ENCODE data around the gene DHRS11. TPM values are rescaled to one million over a fixed set of nuclear protein-coding genes. Genes with fewer than 3 reads are reported as not detected.

DHRS11 gene
- total and polyA plus RNA-seq, 2 of the 4 experiments (the other 2 are of a cell fraction): 7.0 to 14.5 TPM

DNA sequence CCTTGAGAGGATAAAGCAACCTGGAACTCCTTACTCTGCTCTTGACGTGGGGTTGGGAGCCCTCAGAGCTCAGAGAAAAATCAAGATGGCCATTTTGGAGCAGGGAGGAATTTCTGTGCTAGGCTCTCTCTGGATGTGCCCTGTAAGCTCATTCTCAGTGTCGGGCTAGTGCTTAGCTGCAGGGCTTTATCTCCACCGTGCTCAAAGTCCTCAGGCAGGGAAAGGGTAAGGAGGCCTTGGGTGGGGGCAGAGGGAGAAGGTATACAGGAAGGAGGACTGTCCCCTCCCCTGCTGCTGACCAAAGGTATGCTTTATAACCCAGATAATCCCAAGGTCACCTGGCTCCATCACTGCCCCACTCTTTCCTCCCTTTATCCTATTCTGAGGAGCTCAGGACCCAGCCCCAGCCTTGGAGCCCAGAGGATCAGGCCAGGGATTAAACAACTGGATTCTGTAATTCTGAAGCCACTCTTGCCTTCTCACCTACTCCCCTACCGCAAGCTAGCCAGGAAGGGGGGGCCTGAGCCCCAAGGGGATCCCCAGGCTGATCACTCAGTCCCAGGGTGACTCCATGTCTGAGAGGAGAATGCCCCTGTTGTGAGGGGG, 1.1 kb downstream of the DHRS11 start:
- Histone ChIP-seq H3K27me3 (ENCODE audit: control insufficient read depth, insufficient read depth, low read length) (no peaks in the 10 kb centered on the region), H2BK120ac (ENCODE audit: low read depth, low read length) (no peak overlapping the region), H3K9me3 (ENCODE audit: control insufficient read depth, insufficient read depth, low read length) (no peaks in the 10 kb centered on the region), H3K18ac (ENCODE audit: low read depth, low read length) (no peak overlapping the region), H3K4me3 (ENCODE audit: insufficient read depth, low read depth, low read length) (peak overlapping the region; percentile 93), H2BK15ac (ENCODE audit: low read depth, low read length) (no peak overlapping the region), H2BK5ac (ENCODE audit: low read depth, low read length, poor library complexity, severe bottlenecking) (no peak overlapping the region), H3K56ac (ENCODE audit: extremely low read depth, insufficient read depth, low read length) (no peak overlapping the region), H3K4me2 (ENCODE audit: low read depth, low read length) (peak overlapping the region; percentile 92), H3K4ac (ENCODE audit: low read depth, low read length) (peak overlapping the region; percentile 1; the same call in 1 of the 2 replicates), H3K23ac (ENCODE audit: low read depth, low read length) (peak overlapping the region; percentile 83), H3K14ac (replicated peaks; ENCODE audit: low read depth, low read length) (peak overlapping the region; percentile 63; the same call in 1 of the 2 replicates), H4K5ac (ENCODE audit: low read depth, low read length) (no peak overlapping the region), H3K9ac (ENCODE audit: low read depth, low read length) (peak overlapping the region; percentile 69), H4K8ac (ENCODE audit: low read depth in 2 of 2, low read length in 2 of 2) (peak overlapping the region in 1 of 2 experiments; percentile 36; a peak in 1 of 4 replicates), H2AK9ac (replicated peaks; ENCODE audit: low read depth, low read length, poor library complexity) (peak overlapping the region; percentile 91), H3K9me1 (ENCODE audit: insufficient read depth, low read length) (peaks cover 28% of the 10 kb centered on the region), H3K27ac (ENCODE audit: insufficient read depth, low read length) (no peak overlapping the region; the same call in 1 of the 2 replicates), H4K91ac (ENCODE audit: insufficient read depth, low read depth, low read length) (no peak overlapping the region), H2AK5ac (ENCODE audit: low read depth, low read length) (peak overlapping the region; percentile 20; the same call in 1 of the 2 replicates), H3K79me1 (ENCODE audit: low read depth in 1 of 2, low read length in 2 of 2) (peaks cover 14 to 46% of the 10 kb centered on the region in 2 experiments), H2AFZ (replicated peaks; ENCODE audit: low read length, poor library complexity) (peak overlapping the region; percentile 91), H3K36me3 (ENCODE audit: control insufficient read depth, insufficient read depth, low read length) (peaks cover 12% of the 10 kb centered on the region), H3K4me1 (ENCODE audit: control insufficient read depth, insufficient read depth, low read length) (peaks cover 5% of the 10 kb centered on the region), H2BK20ac (ENCODE audit: low read depth, low read length) (no peak overlapping the region), H4K20me1 (ENCODE audit: insufficient read depth, low read length) (peaks cover 9% of the 10 kb centered on the region; the same call in 1 of the 2 replicates)
- no peak for TF ChIP-seq CHD1 (IDR thresholded peaks at IDR 0.05; ENCODE audit: low read depth, low read length)
- TF ChIP-seq FOS (IDR thresholded peaks at IDR 0.05; ENCODE audit: low read depth, low read length): no peak
- no peak for TF ChIP-seq CEBPB (IDR thresholded peaks at IDR 0.05; ENCODE audit: low read depth, low read length)
- no peak for TF ChIP-seq MAFK (IDR thresholded peaks at IDR 0.05; ENCODE audit: low read depth, low read length)
- TF ChIP-seq SMC3 (IDR thresholded peaks at IDR 0.05; ENCODE audit: low read depth, low read length): no peak
- no peak for TF ChIP-seq RAD21 (IDR thresholded peaks at IDR 0.05; ENCODE audit: low read length)
- TF ChIP-seq NFE2L2 (IDR thresholded peaks at IDR 0.05; ENCODE audit: low read depth, low read length): no peak
- TF ChIP-seq, protein P1, sequence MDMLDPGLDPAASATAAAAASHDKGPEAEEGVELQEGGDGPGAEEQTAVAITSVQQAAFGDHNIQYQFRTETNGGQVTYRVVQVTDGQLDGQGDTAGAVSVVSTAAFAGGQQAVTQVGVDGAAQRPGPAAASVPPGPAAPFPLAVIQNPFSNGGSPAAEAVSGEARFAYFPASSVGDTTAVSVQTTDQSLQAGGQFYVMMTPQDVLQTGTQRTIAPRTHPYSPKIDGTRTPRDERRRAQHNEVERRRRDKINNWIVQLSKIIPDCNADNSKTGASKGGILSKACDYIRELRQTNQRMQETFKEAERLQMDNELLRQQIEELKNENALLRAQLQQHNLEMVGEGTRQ (IDR thresholded peaks at IDR 0.05; ENCODE audit: low read depth, low read length): no peak
- TF ChIP-seq, protein P2, sequence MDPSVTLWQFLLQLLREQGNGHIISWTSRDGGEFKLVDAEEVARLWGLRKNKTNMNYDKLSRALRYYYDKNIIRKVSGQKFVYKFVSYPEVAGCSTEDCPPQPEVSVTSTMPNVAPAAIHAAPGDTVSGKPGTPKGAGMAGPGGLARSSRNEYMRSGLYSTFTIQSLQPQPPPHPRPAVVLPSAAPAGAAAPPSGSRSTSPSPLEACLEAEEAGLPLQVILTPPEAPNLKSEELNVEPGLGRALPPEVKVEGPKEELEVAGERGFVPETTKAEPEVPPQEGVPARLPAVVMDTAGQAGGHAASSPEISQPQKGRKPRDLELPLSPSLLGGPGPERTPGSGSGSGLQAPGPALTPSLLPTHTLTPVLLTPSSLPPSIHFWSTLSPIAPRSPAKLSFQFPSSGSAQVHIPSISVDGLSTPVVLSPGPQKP (IDR thresholded peaks at IDR 0.05; ENCODE audit: borderline replicate concordance, low read depth, low read length): no peak
- TF ChIP-seq MXI1 (IDR thresholded peaks at IDR 0.05; ENCODE audit: borderline replicate concordance, low read depth, low read length): no peak
- no peak for TF ChIP-seq RCOR1 (IDR thresholded peaks at IDR 0.05; ENCODE audit: insufficient replicate concordance, low read length)
- TF ChIP-seq MAZ (IDR thresholded peaks at IDR 0.05; ENCODE audit: borderline replicate concordance, low read depth, low read length): no peak
- TF ChIP-seq RFX5 (IDR thresholded peaks at IDR 0.05; ENCODE audit: low read depth, low read length): no peak
- TF ChIP-seq, protein P3, sequence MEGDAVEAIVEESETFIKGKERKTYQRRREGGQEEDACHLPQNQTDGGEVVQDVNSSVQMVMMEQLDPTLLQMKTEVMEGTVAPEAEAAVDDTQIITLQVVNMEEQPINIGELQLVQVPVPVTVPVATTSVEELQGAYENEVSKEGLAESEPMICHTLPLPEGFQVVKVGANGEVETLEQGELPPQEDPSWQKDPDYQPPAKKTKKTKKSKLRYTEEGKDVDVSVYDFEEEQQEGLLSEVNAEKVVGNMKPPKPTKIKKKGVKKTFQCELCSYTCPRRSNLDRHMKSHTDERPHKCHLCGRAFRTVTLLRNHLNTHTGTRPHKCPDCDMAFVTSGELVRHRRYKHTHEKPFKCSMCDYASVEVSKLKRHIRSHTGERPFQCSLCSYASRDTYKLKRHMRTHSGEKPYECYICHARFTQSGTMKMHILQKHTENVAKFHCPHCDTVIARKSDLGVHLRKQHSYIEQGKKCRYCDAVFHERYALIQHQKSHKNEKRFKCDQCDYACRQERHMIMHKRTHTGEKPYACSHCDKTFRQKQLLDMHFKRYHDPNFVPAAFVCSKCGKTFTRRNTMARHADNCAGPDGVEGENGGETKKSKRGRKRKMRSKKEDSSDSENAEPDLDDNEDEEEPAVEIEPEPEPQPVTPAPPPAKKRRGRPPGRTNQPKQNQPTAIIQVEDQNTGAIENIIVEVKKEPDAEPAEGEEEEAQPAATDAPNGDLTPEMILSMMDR (conservative IDR thresholded peaks at IDR 0.05; ENCODE audit: low read depth, low read length): no peak
- dilution Hi-C loops (cut with HindIII; ENCODE audit: low sequenced_read_pairs, unreplicated experiment) (no loop called here), in situ Hi-C loops (cut with MboI; ENCODE audit: low sequenced_read_pairs) (no loop called here), intact Hi-C loops (cut with micrococcal nuclease) (no loop called here)
- ChIA-PET CTCF (no interaction called here), POLR2A (ENCODE audit: unreplicated experiment) (no interaction called here)
- DNase-seq: no peak
- 0% methylated on average over 1 of the region's 4 CpGs; no CpG with 5 or more reads in 1 of the 2 experiments for WGBS, 2 experiments (ENCODE audit: extremely low coverage in 2 of 2, insufficient read length in 1 of 2)
- no TSS peak for BruUV-seq (replicated peaks)
- ATAC-seq (ENCODE audit: low read depth): peak; percentile 2; the same call in 1 of the 2 replicates
